ENCODE measurements around the gene FNDC3A. TPM values are rescaled to one million over a fixed set of nuclear protein-coding genes. Genes with fewer than 3 reads are reported as not detected.
A peak's percentile ranks its signal among the peaks of the same experiment; 100 is the strongest.

Gene FNDC3A
- total RNA-seq, 4 donors from 2014 or later = 21.9 to 59.7 (median 40.1) TPM

- no peaks in the 10 kb centered on the region for H3K9me3 ChIP-seq
- peaks cover 0 to 7% (median under 1%) of the 10 kb centered on the region in 4 donors for H3K4me1 ChIP-seq
- H3K27me3 ChIP-seq = no peaks in the 10 kb centered on the region
- peaks cover 0 to 30% (median 10%) of the 10 kb centered on the region in 4 donors for H3K36me3 ChIP-seq
- in situ Hi-C loops (cut with MboI; ENCODE audit: low pct_ligation_motif_present in 1 of 4, low pct_unique_long_range_greater_than_20kb in 1 of 4, low sequenced_read_pairs in 3 of 4) = no loop called here
- DNase-seq = no peak
- H3K4me3 ChIP-seq = peak overlapping the region in 3 of 4 donors; percentile 10 to 33 (median 16)
- H3K27ac ChIP-seq = peak overlapping the region in 3 of 4 donors; percentile 19 to 21 (median 20)
- 40 to 53% methylated on average over 3 of the region's 3 CpGs for WGBS, 2 donors (ENCODE audit: low coverage in 1 of 2)
- no peak for TF ChIP-seq EP300 (IDR thresholded peaks at IDR 0.05; ENCODE audit: low read depth)
- no peak for TF ChIP-seq POLR2AphosphoS5 (IDR thresholded peaks at IDR 0.05)
- no peak for TF ChIP-seq CTCF (IDR thresholded peaks at IDR 0.05)
- TF ChIP-seq POLR2A (IDR thresholded peaks at IDR 0.05) = no peak
- intact Hi-C loops (cut with DNase I; ENCODE audit: low total_unique reads) = no loop called here
Observed at GRCh38 chr13:49258089-49258796, 282.5 kb downstream of the FNDC3A start.

Small RNA genes lying within 50 kb of the gene (small RNA-seq; reads per million reads assigned to genes)
- 0 to 0.83 (median 0.07) reads per million in 4 donors for gene COX7CP1
- 0 reads per million in 4 donors for gene RNU6-60P
- gene RNY3P2 = 0 to 0.28 (median 0) reads per million in 4 donors

Other genes with a start within 250 kb of the FNDC3A start
- not detected for gene MLNR, start 244.4 kb downstream of the FNDC3A start, total RNA-seq

Data from transverse colon (tissue), 4 donors.